Panc1 (cell line): ENCODE data around the gene BOC. TPM values are rescaled to one million over a fixed set of nuclear protein-coding genes. Genes with fewer than 3 reads are reported as not detected.

Experiments used
- ATAC-seq: fragments of 200-7000 bp; cut with Tn5 transposase; 2 replicates; pipeline ENCODE4 v1.9.1; 2020; ENCODE audit warnings: mild to moderate bottlenecking, moderate library complexity
- BruUV-seq: library from RNA; stranded (reverse); fragments of 400-500 nt; replicated peaks from 2 replicates; lab custom pipeline; 2021; lab: Mats Ljungman, UMichigan
- CTCF ChIA-PET: fragments of 300-600 bp; sonication (Branson Sonifier 250); formaldehyde crosslinking; loops from one replicate; lab custom pipeline; 2022; ENCODE audit warnings: antibody characterized with exemption; lab: Charles Lee
- POLR2A ChIA-PET: fragments of 300-600 bp; sonication (Branson Sonifier 250); formaldehyde crosslinking; loops from one replicate; lab custom pipeline; 2022; ENCODE audit warnings: antibody characterized with exemption; lab: Charles Lee
- DNase-seq: peaks from one replicate; pipeline ENCODE4 v3.0.0-alpha.2; 2010; ENCODE audit warnings: low read depth, low spot score
- H3K27ac ChIP-seq: 2 replicates; pipeline ENCODE4 v1.5.1; 2011; ENCODE audit warnings: mild to moderate bottlenecking, low read length, inconsistent platforms
- H3K27me3 ChIP-seq: fragments of 200-500 bp; sonication (Bioruptor generic); 2 replicates; pipeline ENCODE4 v1.6.0; 2014; ENCODE audit warnings: low read length, inconsistent platforms; ENCODE audit not compliant: control insufficient read depth, insufficient read depth
- H3K36me3 ChIP-seq: fragments of 200-500 bp; sonication (Bioruptor generic); 2 replicates; pipeline ENCODE4 v1.5.1; 2014; ENCODE audit warnings: inconsistent platforms, mild to moderate bottlenecking, low read length, moderate library complexity; ENCODE audit not compliant: control insufficient read depth, insufficient read depth
- H3K4me1 ChIP-seq: 2 replicates; pipeline ENCODE4 v1.5.1; 2011; ENCODE audit warnings: inconsistent platforms, mild to moderate bottlenecking, low read length, moderate library complexity; ENCODE audit not compliant: control insufficient read depth, insufficient read depth
- H3K4me3 ChIP-seq, 2 experiments: 2 replicates each; pipeline ENCODE4 v1.5.1; 2011 to 2012; ENCODE audit warnings: low read depth in 2 of 2, low read length in 2 of 2, mild to moderate bottlenecking in 2 of 2, inconsistent platforms in 1 of 2, moderate library complexity in 1 of 2
- H3K9me3 ChIP-seq: fragments of 200-500 bp; sonication (Bioruptor generic); 2 replicates; pipeline ENCODE4 v1.5.1; 2014; ENCODE audit warnings: low read depth, mild to moderate bottlenecking, inconsistent platforms, low read length, moderate library complexity; ENCODE audit not compliant: control insufficient read depth, insufficient read depth
- CTCF ChIP-seq: fragments of 450-650 bp; IDR thresholded peaks from 2 replicates; pipeline ENCODE4 v1.5.1; 2017; ENCODE audit warnings: mild to moderate bottlenecking
- POLR2AphosphoS5 ChIP-seq: IDR thresholded peaks from 2 replicates; pipeline ENCODE4 v1.6.1; 2012; ENCODE audit warnings: mild to moderate bottlenecking, low read depth, low read length, moderate library complexity
- REST ChIP-seq, 2 experiments: IDR thresholded peaks; 2 replicates each; pipeline ENCODE4 v1.6.1; 2011 to 2012; ENCODE audit warnings: low read depth in 2 of 2, control low read depth in 1 of 2, low read length in 1 of 2, mild to moderate bottlenecking in 1 of 2, moderate library complexity in 1 of 2; ENCODE audit not compliant: insufficient read depth in 1 of 2
- SIN3A ChIP-seq: IDR thresholded peaks from 2 replicates; pipeline ENCODE4 v1.6.1; 2012; ENCODE audit warnings: low read depth, mild to moderate bottlenecking, low read length, moderate library complexity, borderline replicate concordance; ENCODE audit not compliant: insufficient read depth
- TCF7L2 ChIP-seq: IDR thresholded peaks from 2 replicates; pipeline ENCODE4 v1.6.1; 2011; ENCODE audit warnings: mild to moderate bottlenecking, low read depth, low read length, inconsistent platforms
- in situ Hi-C: cut with HindIII; loops from 2 replicates; pipeline ENCODE4 v1.10.0; 2016; ENCODE audit warnings: low sequenced_read_pairs, low pct_unique_long_range_greater_than_20kb
- intact Hi-C: fragments of 100-400 bp; cut with micrococcal nuclease; formaldehyde crosslinking; loops from one replicate; pipeline ENCODE4 v1.10.0; 2022; ENCODE audit not compliant: unreplicated experiment
- total RNA-seq: library from RNA; stranded (reverse); gene quantifications from one replicate; pipeline ENCODE4 v1.2.1, GENCODE V29; 2021; ENCODE audit not compliant: unreplicated experiment

The BOC gene
- total RNA-seq, 1 experiment from 2014 or later = 0.33 TPM

GRCh38 chr3:113193719-113194118, 17.6 kb upstream of the BOC start:
- ATAC-seq (no peak), DNase-seq (no peak)
- TF ChIP-seq REST (IDR thresholded peaks at IDR 0.05; ENCODE audit: insufficient read depth in 1 of 2, low read depth in 2 of 2, low read length in 1 of 2) = no peak
- TF ChIP-seq TCF7L2 = no peak
- ChIA-PET CTCF (no interaction called here), POLR2A (no interaction called here)
- intact Hi-C loops = no loop called here
- no peaks in the 10 kb centered on the region for H3K36me3 ChIP-seq
- no peaks in the 10 kb centered on the region for H3K4me1 ChIP-seq
- H3K9me3 ChIP-seq = no peaks in the 10 kb centered on the region
- H3K4me3 ChIP-seq = no peak overlapping the region
- H3K27me3 ChIP-seq = no peaks in the 10 kb centered on the region
- BruUV-seq = no TSS peak
- no peak overlapping the region for H3K27ac ChIP-seq
- in situ Hi-C loops = no loop called here

GRCh38 chr3:113194823-113195401, 16.4 kb upstream of the BOC start:
- H3K4me3 ChIP-seq = no peak overlapping the region
- ChIA-PET CTCF (no interaction called here), POLR2A (no interaction called here)
- H3K9me3 ChIP-seq = no peaks in the 10 kb centered on the region
- in situ Hi-C loops (no loop called here), intact Hi-C loops (no loop called here)
- H3K27me3 ChIP-seq = no peaks in the 10 kb centered on the region
- H3K4me1 ChIP-seq = no peaks in the 10 kb centered on the region
- DNase-seq (no peak), ATAC-seq (no peak)
- BruUV-seq = no TSS peak
- no peak overlapping the region for H3K27ac ChIP-seq
- H3K36me3 ChIP-seq = no peaks in the 10 kb centered on the region
- TF ChIP-seq CTCF = no peak
- TF ChIP-seq SIN3A = no peak
- no peak for TF ChIP-seq TCF7L2

GRCh38 chr3:113200351-113200750, 11.0 kb upstream of the BOC start:
- DNase-seq (no peak), ATAC-seq (no peak)
- Histone ChIP-seq H3K4me3 (no peak overlapping the region), H3K4me1 (no peaks in the 10 kb centered on the region), H3K27ac (no peak overlapping the region), H3K9me3 (no peaks in the 10 kb centered on the region), H3K36me3 (no peaks in the 10 kb centered on the region), H3K27me3 (peaks cover 9% of the 10 kb centered on the region)
- ChIA-PET CTCF (no interaction called here), POLR2A (no interaction called here)
- TF ChIP-seq POLR2AphosphoS5 = no peak
- no peak for TF ChIP-seq REST (IDR thresholded peaks at IDR 0.05; ENCODE audit: insufficient read depth in 1 of 2, low read depth in 2 of 2, low read length in 1 of 2)
- TF ChIP-seq CTCF = no peak
- no peak for TF ChIP-seq TCF7L2
- no peak for TF ChIP-seq SIN3A
- in situ Hi-C loops (no loop called here), intact Hi-C loops (no loop called here)
- no TSS peak for BruUV-seq
